T-helper 9 cell (primary cell): ENCODE results near the gene SIGLECL1.

Experiments
- DNase-seq: peaks from one replicate; pipeline ENCODE4 v3.0.0-alpha.2; 2020

SIGLECL1 gene

GRCh38 chr19:51296336-51297093, 45.6 kb downstream of the SIGLECL1 start:
- no peak for DNase-seq

DNA sequence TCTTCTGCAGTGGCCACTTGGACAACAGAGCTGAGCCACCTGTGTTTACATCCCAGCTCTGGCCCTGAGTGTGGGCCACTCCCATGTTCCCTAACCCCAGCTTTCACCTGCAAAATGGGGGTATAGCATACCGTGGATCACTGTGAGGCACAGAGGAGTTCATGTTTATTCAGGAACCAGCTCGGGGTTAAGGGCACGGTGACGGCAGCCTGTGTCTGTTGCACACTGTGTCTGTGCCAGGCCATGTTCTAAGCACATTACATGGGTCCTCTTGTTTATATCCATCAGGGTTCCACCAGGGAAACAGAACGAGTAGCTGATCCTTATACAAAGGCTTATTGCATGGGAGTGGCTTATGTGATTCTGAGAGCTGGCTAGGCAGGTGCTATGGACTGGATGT, 46.5 kb downstream of the SIGLECL1 start:
- no peak for DNase-seq

DNA sequence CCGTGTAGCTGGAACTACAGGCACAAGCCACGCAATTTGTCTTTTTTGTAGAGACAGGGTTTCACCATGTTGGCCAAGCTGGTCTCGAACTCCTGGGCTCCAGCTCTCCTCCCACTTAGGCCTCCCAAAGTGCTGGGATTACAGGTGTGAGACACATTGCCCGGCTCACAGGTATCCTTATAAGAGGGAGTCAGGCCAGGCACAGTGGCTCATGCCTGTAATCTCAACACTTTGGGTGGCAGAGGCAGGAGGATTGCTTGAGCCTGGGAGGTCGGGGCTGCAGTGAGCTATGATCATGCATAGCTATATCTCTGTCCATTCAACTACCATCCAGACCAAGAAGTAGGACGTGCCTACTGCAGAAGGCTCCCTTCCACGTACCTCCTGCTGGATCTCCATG, 50.4 kb downstream of the SIGLECL1 start:
- no peak for DNase-seq

DNA sequence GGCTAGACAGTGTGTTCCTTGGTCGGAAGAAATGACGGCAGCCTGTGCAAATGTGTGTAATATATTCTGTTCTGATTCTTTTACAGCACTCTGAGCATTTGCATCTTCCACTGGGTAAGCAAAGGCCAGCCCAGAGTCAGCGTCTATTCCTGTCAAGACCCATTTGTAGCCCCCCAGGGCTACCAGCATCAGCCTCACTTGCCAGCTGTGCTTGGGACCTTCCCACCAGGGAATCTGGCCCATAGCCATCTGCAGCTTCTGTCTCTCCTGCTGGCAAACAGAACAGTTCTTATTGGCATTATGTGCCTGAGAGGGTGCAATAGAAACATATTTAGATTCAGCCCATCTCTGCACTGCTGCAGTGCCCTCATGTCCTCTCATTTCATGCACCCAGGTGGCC, 54.6 kb downstream of the SIGLECL1 start:
- no peak for DNase-seq

DNA sequence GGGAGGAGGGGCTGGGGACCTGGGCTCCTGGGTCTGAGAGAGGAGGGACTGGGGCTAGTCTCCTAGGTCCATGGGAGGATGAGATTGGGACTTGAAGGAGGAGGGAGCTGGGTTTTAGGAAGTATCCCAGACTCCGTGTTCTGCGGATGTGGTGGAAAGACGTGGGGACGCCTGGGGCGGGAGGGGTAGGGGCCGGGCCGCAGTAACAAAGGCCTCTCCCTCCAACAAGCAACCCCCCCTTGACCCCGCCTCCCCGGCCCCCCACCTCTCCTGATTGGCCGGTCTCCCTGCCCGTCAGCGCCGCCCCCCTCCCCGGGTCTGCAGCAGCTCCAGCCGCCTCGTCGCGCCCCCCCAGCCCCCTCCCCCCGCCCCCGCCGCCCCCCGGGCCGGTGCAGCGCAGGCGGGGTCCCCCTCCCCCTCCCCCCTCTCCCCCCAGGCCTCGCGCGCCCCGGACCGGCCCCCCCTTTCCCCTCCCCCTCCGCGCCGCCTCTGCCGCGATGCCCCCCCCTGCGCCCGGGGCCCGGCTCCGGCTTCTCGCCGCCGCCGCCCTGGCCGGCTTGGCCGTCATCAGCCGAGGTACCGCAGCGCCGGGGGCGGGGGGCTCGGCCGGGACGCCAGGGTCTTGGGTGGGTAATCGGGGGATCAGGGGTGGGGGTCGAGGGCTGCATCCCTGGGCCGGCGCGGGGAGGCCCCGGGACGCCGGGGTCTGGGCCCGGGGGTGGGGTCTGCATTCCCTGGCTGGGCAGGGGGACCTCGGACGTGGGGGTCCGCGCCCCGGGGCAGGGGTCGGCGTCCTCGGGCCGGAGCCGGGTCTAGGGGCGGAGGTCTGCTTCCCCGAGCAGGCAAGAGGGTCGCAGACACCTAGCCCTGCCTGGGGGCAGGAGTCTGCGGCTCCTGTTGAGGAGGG, 60.7 kb downstream of the SIGLECL1 start, which contains the start of gene IGLON5:
TSS of gene IGLON5 (plus strand) at position 294 of the 907 bp plus-strand sequence. CDS start at position 498, 204 bp downstream.
- DNase-seq: no peak

DNA sequence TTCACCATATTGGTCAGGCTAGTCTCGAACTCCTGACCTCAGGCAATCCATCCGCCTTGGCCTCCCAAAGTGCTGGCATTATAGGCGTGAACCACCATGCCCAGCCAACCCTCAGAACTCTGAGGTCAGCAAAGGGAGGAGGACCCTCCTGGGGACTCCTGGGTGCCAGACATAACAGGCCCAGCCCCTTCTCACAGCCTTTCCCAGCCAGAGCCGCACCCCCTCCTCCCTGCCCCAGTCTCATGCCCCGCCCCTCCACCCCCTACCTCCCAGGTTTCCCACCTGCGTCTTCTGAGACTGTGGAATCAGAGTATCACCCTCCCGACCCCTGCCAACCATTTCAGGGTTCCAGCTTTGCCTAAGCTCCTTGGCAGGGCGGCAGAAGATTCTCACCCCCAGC, 65.8 kb downstream of the SIGLECL1 start:
- DNase-seq: no peak

- DNase-seq: no peak
Observed at GRCh38 chr19:51317376-51317775, 66.5 kb downstream of the SIGLECL1 start.

- DNase-seq: no peak
Observed at GRCh38 chr19:51317968-51318367, 67.1 kb downstream of the SIGLECL1 start.
